Measurements from ENCODE around the gene RNF17.

- TF ChIP-seq CTCF (IDR thresholded peaks at IDR 0.05) (peak; percentile 55), ZFX (IDR thresholded peaks at IDR 0.05; ENCODE audit: borderline replicate concordance) (no peak)
These were observed 22.8 kb upstream of the RNF17 start for GRCh38 chr13:24741016-24741662.
